SW 1271 (cell line): ENCODE data around the gene FDXR.
A peak's percentile ranks its signal among the peaks of the same experiment; 100 is the strongest.

ENCODE experiments used
- DNase-seq, 2 experiments: peaks; one replicate each; lab custom pipeline; 2025; lab: John Stamatoyannopoulos, UW

Gene FDXR

DNA sequence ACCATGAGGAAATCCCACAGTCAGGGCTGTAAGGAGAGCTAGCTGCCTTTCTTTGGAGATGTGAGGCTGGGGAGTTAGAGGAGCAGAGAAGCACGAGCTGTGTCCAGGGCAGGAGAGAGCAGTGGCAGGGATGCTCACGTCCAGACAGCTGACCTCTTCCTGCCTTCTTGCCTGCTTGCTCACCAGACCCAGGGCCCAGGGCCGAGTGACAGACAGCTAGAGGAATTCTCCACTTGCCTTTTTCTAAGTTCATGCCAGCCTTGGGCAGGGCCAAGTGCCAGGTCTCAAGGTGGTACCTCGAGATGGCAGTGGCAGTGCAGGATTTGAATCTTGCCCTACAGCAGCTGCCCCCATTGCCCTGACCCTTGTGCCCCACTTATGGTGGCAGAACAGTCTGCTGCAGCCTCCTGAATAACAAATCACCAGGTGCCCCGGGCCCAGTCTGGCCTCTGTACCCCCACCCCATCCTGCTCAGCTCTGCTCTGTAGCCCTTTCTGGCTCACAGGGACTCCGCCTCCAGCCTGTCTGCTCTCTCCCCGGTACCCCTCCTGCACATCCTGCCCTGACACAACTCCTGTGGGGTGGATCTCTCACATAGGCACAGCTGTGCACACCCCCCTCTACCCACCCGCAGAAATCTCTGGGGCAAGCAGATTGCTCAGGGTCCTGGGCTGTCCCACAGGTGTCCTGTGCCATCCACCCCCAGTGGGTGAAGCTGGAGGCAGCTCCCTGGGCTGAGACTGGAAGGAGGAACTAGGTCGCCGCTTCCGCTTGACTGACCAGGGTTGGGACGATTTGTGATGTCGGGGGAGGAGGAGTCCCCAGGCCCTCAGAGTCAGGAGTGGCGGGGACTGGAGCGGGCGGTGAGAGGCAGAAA lies 39.1 kb downstream of the FDXR start:
- peak; percentile 18 to 50 for DNase-seq

DNA sequence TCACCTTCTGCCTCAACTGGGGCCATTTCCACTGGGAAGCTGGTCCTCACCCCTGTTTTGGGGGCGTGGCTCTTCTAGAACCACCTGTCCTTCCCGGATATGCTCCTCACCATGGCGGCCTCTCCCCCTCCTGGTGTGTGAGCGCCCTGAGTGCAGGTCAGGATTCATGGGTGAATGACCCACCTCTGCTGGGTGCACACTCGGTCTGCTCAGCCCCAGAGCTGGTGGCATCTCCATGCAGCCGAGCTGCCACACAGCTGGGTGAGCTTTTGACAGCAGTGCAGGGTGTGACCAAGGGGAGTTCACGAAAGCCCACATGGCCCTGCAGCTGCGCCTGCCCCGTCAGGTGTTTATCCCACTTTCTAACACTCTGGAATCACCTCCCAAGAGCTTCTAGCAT lies 40.4 kb downstream of the FDXR start:
- DNase-seq: no peak

DNA sequence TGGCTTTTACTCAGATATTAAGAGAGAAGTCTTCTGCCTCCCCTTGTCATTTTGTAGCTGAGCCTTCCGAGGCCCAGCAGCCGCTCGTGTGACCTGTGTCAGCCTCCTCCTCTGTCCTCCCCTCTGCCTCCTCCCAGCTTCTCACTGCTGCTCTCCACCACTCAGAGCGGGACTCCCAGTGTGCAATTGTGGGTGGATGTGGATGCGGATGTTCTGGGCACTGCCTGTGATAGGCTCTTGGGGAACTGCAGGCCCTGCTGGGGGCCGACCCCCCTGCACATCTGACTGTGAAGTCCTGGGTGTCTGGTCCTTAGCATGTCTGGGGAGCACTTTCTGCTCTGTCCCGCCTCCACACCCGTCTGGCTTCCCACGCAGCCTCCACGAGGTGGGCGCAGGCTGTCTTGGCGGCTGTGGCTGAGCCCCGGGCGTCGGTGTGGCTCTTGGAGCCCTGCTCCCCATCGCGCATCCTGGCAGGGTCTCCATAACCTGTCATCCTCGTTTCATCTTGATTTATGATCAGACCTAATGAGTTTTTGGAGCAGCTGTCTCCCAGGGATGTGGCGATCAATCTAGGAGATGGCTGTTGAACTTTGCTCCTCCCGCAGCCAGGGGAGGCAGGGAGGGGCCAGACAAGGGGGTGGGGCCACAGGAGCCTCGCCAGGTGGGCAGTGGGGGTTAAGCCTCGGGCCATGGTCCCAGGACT lies 41.2 kb downstream of the FDXR start:
- DNase-seq: no peak

DNA sequence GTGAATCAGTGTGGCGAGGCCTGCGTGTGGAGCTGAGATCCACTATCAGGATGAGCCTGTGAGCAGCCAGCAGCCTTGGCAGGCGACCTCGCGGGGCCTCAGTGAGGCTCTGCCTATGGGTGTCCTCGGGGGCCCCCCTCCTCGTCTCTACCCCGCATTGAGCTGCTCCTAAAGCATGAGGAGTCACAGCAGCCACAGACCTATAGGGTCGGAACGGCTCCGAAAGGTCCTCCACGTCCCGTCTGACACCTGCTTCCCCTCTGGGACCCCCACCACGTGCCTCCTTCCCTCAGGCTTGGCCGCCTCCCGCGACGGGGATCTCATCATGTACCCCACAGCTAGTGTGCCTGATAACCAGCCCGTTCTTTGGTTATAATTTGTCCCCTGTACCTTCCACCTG lies 41.9 kb downstream of the FDXR start:
- no peak for DNase-seq

DNA sequence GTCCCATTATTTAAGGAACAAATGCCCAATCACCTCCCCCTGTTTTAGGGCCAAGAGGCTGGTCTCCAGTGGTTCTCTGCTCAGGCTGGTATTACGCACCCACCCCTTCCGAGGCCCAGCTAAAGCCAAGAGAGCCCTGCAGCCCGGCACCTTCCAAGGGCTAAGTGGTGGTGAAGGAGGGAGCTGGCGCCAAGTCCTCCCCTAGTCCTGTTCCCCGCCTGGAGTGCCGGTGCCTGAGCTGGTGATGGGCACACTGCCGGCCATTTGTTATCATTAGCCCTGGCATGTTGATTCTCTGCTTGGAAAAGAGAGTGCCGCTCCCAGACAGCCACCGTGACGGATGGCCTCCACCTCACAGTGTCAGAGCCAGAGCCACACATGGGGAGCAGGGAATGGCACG lies 45.0 kb downstream of the FDXR start:
- no peak for DNase-seq

DNA sequence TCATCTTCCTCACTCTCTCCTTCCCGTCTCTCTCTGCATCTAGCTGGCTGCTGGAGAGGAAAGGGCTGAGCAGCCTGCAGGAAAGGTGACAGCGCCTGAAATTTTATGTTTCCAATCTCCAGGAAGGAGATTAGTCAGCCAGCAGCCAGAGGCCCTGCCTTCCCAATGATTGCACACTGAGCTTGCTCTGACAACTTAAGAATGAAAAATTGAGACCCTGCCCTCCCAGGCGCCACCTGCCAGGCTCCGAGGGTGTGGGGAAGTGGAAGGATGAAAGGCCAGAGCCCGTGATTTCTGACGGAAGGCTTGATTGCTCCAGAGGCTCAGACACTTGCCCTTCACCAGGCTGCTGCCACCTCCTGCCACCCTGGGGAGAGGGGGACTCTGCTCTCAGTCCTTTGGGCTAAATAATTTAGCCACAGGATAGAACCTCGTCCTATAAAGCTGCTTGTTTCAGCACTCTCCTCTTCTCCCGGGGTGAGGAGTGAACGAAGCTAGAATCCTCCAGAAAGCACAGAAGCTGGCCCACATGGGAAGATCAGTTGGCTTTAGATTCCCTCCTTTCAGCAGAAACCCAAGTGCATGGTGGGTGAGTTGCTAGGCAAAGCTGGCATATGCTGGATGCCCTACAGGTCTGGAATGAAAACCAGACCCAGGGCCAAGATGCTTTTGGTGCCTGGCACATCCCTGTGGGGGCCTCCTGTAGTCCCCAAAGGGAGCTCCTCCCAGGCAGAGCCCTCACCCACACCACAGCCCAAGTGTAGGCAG lies 46.7 kb downstream of the FDXR start:
- DNase-seq: no peak

DNA sequence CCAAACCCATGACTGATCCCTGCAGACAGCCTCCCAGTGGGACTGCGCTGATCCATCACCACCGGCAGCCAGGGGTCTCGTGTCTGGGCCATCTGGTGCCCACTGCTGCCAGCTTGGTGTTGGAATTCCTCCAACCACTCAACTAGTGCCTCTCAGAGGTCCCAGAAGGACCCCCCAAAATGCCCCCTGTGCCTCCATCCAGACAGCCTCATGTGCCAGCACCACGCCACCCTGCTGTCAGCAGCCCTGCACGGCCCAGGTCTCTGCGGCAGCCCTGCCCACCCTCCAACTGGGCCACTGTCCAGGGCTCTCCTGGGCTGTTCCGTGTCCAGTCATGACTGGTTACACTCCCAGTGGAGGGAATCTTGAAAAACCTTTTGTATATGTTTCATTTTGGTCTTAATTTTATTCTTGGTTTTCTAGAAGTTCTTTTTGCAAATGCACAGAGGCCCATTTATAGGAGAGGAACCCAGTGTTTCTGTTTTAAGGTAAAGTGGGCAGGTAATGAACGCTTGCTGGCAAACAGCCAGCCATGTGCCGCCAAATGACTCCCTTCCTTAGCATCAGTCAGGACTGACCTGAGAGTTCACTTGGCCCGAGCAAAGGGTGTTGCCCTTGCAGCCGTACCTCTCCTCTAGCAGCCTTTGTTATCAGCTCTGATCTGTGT lies 47.7 kb downstream of the FDXR start:
- DNase-seq: no peak

DNA sequence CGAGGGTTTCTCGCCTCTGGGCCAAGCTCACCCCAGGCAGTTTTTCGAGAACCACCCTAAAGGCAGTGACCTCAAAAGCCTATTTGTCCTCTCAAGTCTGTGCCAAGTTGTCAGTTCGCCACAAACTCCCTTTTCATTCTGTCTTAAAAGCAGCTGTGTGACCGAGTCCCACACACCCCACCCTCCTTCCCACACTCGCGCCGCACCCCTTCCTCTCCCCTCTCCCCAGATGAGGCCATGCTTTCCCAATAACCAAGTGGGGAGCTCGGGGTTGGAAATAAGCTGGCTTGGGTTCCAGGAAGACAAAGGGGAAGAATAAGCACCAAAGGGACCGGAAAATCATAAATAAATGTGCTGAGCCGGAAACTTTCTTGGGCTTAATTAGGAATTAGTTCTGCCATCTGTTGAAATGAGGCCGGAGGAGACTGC lies 49.8 kb downstream of the FDXR start:
- DNase-seq: no peak

DNA sequence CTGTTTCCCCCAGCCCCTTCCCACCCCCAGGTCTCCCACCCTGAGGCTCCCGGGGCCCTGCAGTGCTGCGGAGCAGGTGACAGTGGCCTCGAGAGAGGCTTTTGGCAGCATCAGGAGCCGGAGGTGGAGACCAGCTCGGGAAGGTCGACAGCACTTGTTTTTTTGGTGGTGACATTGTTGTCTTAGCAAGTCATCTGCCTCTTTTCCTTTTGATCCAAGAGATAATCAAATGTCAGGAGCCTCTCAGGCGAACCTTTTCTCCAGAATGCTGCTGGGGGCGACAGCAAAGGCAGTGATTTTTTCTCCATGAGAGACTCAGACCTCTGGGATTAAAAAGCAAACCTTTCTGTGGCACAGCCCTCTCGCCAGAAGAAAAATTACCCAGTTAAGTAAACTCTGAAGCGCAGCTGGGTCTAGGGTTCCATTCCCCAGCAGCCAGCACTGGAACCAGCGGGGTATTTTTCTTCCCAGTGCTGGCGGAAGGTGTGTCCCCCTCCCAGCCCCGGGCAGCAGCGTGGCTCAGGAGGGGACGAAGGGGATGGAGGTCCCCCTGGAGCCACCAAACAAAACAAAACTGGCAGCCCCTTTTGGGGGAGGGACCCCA lies 50.4 kb downstream of the FDXR start:
- DNase-seq: no peak

DNA sequence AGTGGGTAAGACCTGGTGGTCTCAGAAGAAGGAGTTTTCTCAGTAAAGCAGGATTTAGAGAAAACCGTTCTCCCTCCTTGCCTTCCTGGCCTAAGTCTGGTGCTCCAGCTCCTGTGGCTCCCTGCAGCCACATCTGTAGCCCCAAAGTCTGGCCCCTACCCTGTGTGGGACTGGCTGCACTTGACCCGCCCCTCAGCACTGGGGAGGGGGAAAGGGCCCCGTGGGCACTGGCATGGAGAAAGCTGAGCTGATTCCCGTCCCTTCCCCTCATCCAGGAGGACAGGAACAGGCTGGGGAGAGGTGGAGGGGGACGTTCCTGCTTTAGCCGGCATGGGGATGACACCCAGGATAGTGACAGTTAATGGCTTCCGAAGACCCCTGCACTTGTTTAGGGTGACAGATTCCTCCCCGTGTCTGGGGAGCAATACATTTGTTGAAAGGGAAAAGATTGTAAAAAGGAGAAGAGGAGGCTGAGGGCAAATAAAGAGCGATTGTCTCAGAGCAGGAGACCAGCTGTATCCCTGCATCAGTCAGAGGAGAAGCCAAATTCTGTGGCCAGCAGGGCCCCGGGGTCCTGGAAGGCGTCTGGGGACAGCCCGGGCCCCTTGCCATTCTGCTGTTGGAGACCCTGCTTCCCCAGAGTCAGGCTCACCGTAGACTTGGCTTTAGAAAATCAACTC lies 51.0 kb downstream of the FDXR start:
- DNase-seq: no peak

DNA sequence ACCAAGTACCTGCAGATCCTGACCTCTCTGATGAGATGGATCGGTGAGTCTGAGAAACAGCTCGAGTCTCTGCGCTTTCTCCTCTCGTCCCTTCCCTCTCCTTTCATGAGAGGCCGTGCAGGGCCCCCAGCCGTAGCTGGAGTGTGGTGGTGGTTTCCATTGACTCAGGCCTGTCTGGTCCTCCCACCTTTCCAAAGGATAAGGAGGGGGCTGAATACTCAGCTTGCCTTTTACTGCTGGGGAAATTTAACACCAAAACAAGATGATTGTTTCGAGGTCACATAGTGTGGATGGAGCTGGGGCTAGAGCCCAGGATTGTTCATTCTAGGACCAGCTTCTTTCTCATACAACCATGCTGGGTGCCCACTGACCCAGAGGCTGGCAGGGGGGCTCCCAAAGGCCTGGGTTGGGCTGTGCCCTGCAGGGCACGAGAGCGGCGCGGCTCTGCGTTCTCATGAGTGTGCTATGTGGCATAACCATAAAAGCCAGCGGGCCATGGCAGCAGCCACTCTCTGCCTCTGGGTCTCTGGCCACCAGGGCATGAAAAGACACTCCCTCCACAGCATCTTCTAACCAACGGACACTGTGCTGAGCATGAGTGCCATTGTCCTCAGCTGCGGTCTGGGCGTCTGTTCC lies 52.9 kb downstream of the FDXR start:
- DNase-seq: no peak

DNA sequence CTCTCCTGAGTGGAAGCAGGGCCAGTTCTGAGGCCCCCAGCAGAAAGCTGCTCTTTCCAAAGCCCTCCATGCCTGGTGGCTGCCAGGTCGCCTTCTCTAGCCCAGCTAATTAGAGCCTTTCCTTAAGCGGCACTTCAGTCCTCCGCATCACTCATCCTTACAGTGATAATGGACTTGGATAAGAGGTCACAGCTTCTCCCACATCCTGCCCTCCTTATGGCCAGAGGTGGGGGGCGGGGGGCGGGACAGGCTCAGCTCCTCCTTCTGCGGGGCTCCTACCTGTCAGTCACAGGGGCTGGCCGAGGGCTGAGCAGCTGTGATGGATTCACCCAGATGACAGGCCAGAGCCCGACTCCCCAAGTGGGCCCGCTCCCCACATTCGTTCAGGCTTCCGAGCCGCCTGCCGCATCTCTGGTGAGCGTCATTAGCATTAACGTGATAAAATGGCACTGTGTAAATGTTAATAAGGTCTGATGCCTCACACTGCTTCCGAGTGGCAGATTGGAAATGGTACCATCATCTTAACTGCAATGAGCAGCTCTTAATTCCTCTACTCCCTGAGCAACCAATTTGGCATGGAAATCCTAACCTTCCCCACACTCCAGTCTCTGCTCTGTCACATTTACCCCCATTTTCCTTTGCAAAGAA lies 54.4 kb downstream of the FDXR start:
- DNase-seq: no peak

DNA sequence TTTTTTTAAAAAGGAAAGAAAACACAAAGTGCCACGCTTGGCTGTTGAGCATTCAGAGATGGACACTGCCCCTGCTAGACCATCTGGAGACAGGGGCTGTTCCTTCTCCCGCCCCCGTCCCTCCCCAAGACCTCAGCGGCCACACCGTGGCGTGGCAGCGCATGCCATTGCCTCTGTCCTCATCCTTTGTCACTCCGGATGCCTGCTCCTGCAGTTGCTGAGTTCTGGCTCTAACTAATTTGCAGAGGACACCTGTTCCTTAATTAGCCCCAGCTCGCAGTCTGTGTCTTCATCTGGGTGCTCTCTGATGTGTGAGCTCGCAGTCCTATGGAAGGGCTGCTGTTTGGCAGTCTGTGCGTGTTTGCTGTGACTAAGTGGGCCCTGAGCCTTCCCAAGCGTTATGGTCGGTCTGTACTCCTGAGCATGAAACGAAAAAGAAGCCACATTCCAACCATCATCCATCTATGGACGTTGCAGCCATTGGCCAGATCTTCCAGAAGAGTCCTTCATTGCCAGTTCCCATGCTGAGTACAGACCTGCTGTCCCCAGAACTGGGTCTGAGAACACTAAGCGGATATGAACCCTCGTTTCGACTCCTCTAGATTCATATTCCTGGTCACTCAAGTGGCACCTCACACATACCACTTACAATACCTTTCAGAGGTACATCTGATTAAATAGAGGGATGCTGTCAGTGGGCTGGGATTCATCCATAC lies 55.7 kb downstream of the FDXR start:
- DNase-seq: no peak

DNA sequence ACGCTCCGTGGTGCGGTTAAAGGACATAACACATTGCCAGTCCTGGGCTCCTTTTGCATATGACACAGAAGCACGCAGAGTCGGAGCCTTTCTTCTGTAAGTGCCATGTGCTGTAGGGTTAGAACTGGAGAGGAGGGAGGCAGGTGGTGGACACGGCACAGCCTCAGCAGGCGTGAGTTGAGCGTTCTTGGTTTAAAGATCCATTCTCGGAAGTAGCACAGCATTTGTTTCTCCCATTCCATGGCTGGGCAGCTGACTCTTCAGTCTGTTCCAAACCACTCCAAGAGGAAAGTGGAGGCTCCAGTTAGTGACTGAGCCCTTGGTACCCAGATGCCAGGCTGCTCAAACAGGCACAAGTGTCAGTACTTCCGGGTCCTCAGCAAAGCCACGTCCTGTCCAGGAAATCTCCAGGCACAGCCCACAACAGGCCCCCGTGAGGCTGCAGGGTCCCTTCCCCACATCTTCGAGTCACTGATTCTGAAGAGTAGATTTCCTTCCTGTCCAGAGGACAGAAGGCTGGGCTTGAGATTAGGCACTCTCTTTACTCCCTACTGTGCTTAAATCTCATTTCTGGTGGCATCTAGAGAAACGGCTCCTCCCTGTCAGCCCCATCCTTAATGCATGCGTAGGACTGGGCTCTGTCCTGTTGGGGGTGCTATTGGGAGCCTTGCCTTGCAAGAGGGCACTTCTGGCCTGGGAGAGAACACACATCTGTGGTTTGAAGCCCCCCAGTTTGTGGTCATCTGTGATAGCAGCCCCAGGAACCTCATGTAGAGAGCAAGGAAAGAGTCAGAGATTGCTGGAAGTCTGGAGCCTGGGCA lies 57.0 kb downstream of the FDXR start:
- DNase-seq: no peak

DNA sequence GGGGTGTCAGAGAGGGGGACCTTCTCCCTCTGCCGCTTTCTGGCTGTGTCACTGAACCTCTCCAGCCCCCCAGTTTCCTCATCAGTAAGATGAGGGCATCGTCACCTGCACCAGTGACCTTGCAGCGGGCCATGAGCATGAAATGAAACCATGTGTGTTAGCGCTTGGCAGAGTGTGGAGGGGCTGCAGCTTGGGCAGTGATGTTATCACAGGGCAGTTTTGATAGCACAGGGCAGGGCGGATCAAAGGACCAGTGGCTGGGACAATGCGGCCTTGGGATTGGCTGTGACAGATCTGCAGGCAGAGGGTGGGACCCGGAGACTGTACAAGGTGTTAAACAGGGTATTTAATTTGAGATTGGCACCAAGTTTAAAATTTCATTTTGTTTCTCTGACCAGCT lies 57.7 kb downstream of the FDXR start:
- no peak for DNase-seq

DNA sequence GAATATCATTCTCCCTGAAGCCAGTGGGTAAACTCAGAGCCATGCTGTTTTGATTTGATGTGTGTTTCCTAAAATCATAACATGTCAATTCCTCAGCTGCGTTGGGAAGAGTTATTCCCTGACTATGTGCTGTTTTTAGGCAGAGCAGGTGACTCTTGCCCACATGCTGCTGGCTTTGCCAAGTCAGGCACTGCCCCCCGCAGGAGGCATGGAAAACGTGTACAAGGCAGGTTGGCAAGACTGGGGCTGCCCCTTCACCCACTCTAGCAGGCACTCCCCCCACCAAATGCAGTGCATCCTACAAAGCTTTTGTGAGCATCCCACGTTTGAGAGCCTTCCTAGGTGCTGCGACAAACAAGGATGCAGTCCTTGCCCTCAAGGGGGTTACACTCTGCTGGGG lies 58.3 kb downstream of the FDXR start:
- DNase-seq: no peak
